Raji (cell line): Measurements from ENCODE around the gene PACSIN1.

ENCODE experiments used
- POLR2A ChIP-seq: IDR thresholded peaks from 2 replicates; pipeline ENCODE4 v1.6.1; 2011; ENCODE audit warnings: low read depth, low read length, control low read depth; ENCODE audit not compliant: insufficient read depth

PACSIN1 gene

GRCh38 chr6:34578445-34579262 lies 112.8 kb downstream of the PACSIN1 start:
- no peak for TF ChIP-seq POLR2A

- TF ChIP-seq POLR2A: no peak
These were observed 115.1 kb downstream of the PACSIN1 start for GRCh38 chr6:34580707-34581560.

- TF ChIP-seq POLR2A: no peak
These were observed 115.7 kb downstream of the PACSIN1 start for GRCh38 chr6:34581561-34581920.

DNA sequence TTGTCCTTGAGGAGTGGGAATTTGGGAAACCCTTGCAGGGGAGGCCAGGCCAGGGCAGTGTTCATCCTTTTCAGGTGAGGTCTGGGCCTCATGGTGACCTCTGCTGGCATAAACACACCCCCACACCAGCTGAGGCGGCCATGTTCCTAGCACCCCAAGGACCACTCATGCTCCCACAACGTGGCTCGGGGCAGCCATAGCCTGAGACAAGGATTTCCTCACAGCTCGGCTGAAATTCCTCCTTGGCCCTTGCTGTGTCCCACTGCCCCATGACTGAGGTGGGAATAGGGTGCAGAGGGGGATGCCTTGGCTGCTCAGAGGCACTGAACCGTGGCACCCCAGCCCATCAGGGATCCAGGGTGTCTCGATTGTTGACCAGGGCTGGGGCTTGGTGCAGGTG lies 117.6 kb downstream of the PACSIN1 start:
- TF ChIP-seq POLR2A: no peak

DNA sequence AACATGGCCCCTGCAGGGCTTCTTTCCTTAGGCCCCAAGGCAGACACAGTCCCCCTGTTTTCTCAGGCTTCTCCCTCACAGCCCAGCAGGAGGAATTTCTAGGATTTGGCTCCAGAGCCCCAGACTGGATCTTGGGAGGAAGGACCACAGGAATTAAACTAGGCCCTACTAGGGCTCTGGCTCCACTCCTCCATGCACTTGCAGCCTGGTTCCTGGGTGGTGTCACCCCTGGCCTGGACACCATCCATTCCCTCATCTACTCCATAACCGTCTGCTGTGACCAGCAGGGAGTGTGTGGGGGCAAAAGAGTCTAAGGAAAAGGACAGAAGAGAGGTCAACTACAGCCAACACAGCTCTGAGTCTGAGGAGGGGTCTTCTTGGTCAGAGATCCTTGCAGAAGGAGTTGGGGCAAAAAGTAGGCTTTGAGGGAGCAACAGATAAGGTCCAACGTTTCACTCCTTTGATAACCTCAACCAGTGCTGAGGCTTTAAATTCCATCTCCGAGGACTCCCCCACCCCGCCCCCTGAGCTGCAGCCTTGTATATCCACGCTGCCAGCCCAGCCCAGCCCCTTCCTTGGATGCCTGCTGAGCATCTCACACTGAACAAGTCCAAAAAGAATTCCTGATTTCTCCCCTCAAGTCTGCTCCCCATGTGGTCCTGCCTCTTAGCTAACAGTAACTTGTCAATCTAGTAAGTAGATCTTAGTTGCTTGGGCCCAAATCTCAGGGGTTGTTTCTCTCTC lies 118.2 kb downstream of the PACSIN1 start:
- no peak for TF ChIP-seq POLR2A

- TF ChIP-seq POLR2A: no peak
These were observed 118.8 kb downstream of the PACSIN1 start for GRCh38 chr6:34584694-34585093.
